Effector memory CD8-positive, alpha-beta T cell (primary cell): ENCODE results near the gene LPCAT4.
"Not testable (repeated sequence)": the region's sequence is repeated elsewhere in the genome, so short reads cannot be mapped to it uniquely, and the experiment has no call there.

Experiments
- ATAC-seq: fragments of 150-1000 bp; cut with Tn5 transposase; replicated peaks from 2 replicates; pipeline ENCODE4 v1.10.0; 2021; ENCODE audit warnings: mild to moderate bottlenecking, moderate library complexity
- DNase-seq, 3 experiments: peaks; one replicate each; pipeline ENCODE4 v3.0.0; 2021
- H3K27ac Mint-ChIP-seq, 2 donors: one replicate each; pipeline ENCODE4 v1.8.0; 2022; ENCODE audit warnings: mild to moderate bottlenecking in 2 of 2, mixed read lengths in 2 of 2, moderate library complexity in 2 of 2
- H3K27me3 Mint-ChIP-seq, 2 donors: one replicate each; pipeline ENCODE4 v1.8.0; 2022; ENCODE audit warnings: mixed read lengths in 2 of 2
- H3K36me3 Mint-ChIP-seq: one replicate; pipeline ENCODE4 v1.8.0; 2022; ENCODE audit warnings: mild to moderate bottlenecking, moderate library complexity, mixed read lengths; ENCODE audit not compliant: insufficient read depth
- H3K4me1 Mint-ChIP-seq, 2 donors: one replicate each; pipeline ENCODE4 v1.8.0; 2022; ENCODE audit warnings: low read depth in 2 of 2, mixed read lengths in 2 of 2
- H3K4me3 Mint-ChIP-seq, 2 donors: one replicate each; pipeline ENCODE4 v1.8.0; 2022; ENCODE audit warnings: mild to moderate bottlenecking in 2 of 2, mixed read lengths in 2 of 2, moderate library complexity in 2 of 2
- H3K9me3 Mint-ChIP-seq, 2 donors: one replicate each; pipeline ENCODE4 v1.8.0; 2022; ENCODE audit warnings: mixed read lengths in 2 of 2

LPCAT4 gene

GRCh38 chr15:34357653-34358052, 9.3 kb downstream of the LPCAT4 start:
- DNase-seq = no peak
- Mint-ChIP-seq H3K9me3 (no peaks in the 10 kb centered on the region), H3K36me3 (peaks cover 46% of the 10 kb centered on the region), H3K27me3 (no peaks in the 10 kb centered on the region), H3K27ac (no peak overlapping the region), H3K4me3 (no peak overlapping the region), H3K4me1 (peaks cover under 1% of the 10 kb centered on the region in 2 donors)
- ATAC-seq = no peak

- peaks cover 29% of the 10 kb centered on the region for H3K36me3 Mint-ChIP-seq
- no peak overlapping the region for H3K27ac Mint-ChIP-seq
These were observed 11.8 kb downstream of the LPCAT4 start for GRCh38 chr15:34355241-34355640.

GRCh38 chr15:34354286-34354685, 12.7 kb downstream of the LPCAT4 start:
- no peaks in the 10 kb centered on the region for H3K4me1 Mint-ChIP-seq
- H3K36me3 Mint-ChIP-seq = peaks cover 23% of the 10 kb centered on the region
- H3K27ac Mint-ChIP-seq = no peak overlapping the region
- no peak for DNase-seq
- H3K27me3 Mint-ChIP-seq = no peaks in the 10 kb centered on the region
- no peaks in the 10 kb centered on the region for H3K9me3 Mint-ChIP-seq
- H3K4me3 Mint-ChIP-seq = no peak overlapping the region
- ATAC-seq = no peak

More at GRCh38 chr15:34355241-34355640, 11.8 kb downstream of the LPCAT4 start:
- H3K4me1 Mint-ChIP-seq = no peaks in the 10 kb centered on the region
- ATAC-seq (no peak), DNase-seq (no peak)
- H3K9me3 Mint-ChIP-seq = no peaks in the 10 kb centered on the region
- no peaks in the 10 kb centered on the region for H3K27me3 Mint-ChIP-seq
- H3K4me3 Mint-ChIP-seq = no peak overlapping the region

- no peaks in the 10 kb centered on the region for H3K4me1 Mint-ChIP-seq
These were observed 13.4 kb downstream of the LPCAT4 start for GRCh38 chr15:34353627-34354026.

GRCh38 chr15:34352996-34353395, 14.0 kb downstream of the LPCAT4 start:
- not testable (repeated sequence) for DNase-seq, H3K9me3 Mint-ChIP-seq, ATAC-seq, H3K4me1 Mint-ChIP-seq, H3K4me3 Mint-ChIP-seq, H3K27me3 Mint-ChIP-seq, H3K27ac Mint-ChIP-seq
- H3K36me3 Mint-ChIP-seq = peaks cover 14% of the 10 kb centered on the region

More at GRCh38 chr15:34353627-34354026, 13.4 kb downstream of the LPCAT4 start:
- H3K36me3 Mint-ChIP-seq = peaks cover 20% of the 10 kb centered on the region
- no peaks in the 10 kb centered on the region for H3K27me3 Mint-ChIP-seq
- no peak for ATAC-seq
- no peak overlapping the region for H3K4me3 Mint-ChIP-seq
- DNase-seq = no peak
- H3K27ac Mint-ChIP-seq = no peak overlapping the region
- no peaks in the 10 kb centered on the region for H3K9me3 Mint-ChIP-seq

GRCh38 chr15:34349769-34350168, 17.2 kb downstream of the LPCAT4 start:
- DNase-seq (no peak), ATAC-seq (no peak)
- H3K4me1 Mint-ChIP-seq = no peaks in the 10 kb centered on the region
- H3K36me3 Mint-ChIP-seq = peaks cover 8% of the 10 kb centered on the region
- no peaks in the 10 kb centered on the region for H3K9me3 Mint-ChIP-seq
- no peak overlapping the region for H3K4me3 Mint-ChIP-seq
- H3K27ac Mint-ChIP-seq = no peak overlapping the region
- H3K27me3 Mint-ChIP-seq = no peaks in the 10 kb centered on the region

GRCh38 chr15:34348735-34349300, 18.2 kb downstream of the LPCAT4 start:
- ATAC-seq (no peak), DNase-seq (no peak)
- Mint-ChIP-seq H3K4me3 (no peak overlapping the region), H3K36me3 (peaks cover 9% of the 10 kb centered on the region), H3K27ac (no peak overlapping the region), H3K27me3 (no peaks in the 10 kb centered on the region), H3K4me1 (no peaks in the 10 kb centered on the region), H3K9me3 (no peaks in the 10 kb centered on the region)

- H3K4me3 Mint-ChIP-seq = no peak overlapping the region
- DNase-seq = no peak
- H3K27ac Mint-ChIP-seq = peak overlapping the region in 1 of 2 donors; percentile 12
- peaks cover 9% of the 10 kb centered on the region for H3K36me3 Mint-ChIP-seq
- H3K4me1 Mint-ChIP-seq = no peaks in the 10 kb centered on the region
- no peak for ATAC-seq
- no peaks in the 10 kb centered on the region for H3K27me3 Mint-ChIP-seq
- no peaks in the 10 kb centered on the region for H3K9me3 Mint-ChIP-seq
These were observed 18.9 kb downstream of the LPCAT4 start for GRCh38 chr15:34347951-34348638.

GRCh38 chr15:34342737-34343575, 24.0 kb downstream of the LPCAT4 start, which contains the start of the genes NOP10 and NUTM1:
Gene NOP10, minus strand, starts transcription at chr15:34343136. Its CDS starts 63 bp downstream, at chr15:34343073.
Gene NUTM1, plus strand, starts transcription at chr15:34343315. Its CDS starts 382 bp downstream, at chr15:34343697.
- Mint-ChIP-seq H3K27me3 (no peaks in the 10 kb centered on the region), H3K9me3 (no peaks in the 10 kb centered on the region), H3K36me3 (peaks cover 25% of the 10 kb centered on the region), H3K4me1 (peaks cover 4 to 16% of the 10 kb centered on the region in 2 donors), H3K4me3 (no peak within 1 kb of the TSS), H3K27ac (peak within 1 kb of the TSS in 1 of 2 donors; percentile 67)
- ATAC-seq (peak; percentile 91), DNase-seq (peak; percentile 91 to 93 (median 93))

GRCh38 chr15:34342213-34342736, 24.7 kb downstream of the LPCAT4 start:
- not testable (repeated sequence) for H3K9me3 Mint-ChIP-seq, H3K27me3 Mint-ChIP-seq, H3K4me3 Mint-ChIP-seq, DNase-seq, ATAC-seq
- peaks cover 4 to 16% of the 10 kb centered on the region in 2 donors for H3K4me1 Mint-ChIP-seq
- H3K27ac Mint-ChIP-seq = peak overlapping the region in 1 of 2 donors; percentile 67
- H3K36me3 Mint-ChIP-seq = peaks cover 28% of the 10 kb centered on the region

GRCh38 chr15:34341381-34342212, 25.4 kb downstream of the LPCAT4 start:
- Mint-ChIP-seq H3K36me3 (peaks cover 35% of the 10 kb centered on the region), H3K4me3 (peak overlapping the region in 1 of 2 donors; percentile 8)

GRCh38 chr15:34339946-34340345, 27.1 kb downstream of the LPCAT4 start:
- Mint-ChIP-seq H3K4me1 (peaks cover 22 to 36% of the 10 kb centered on the region in 2 donors), H3K27ac (no peak overlapping the region), H3K27me3 (no peaks in the 10 kb centered on the region), H3K4me3 (no peak overlapping the region), H3K9me3 (no peaks in the 10 kb centered on the region), H3K36me3 (peaks cover 35% of the 10 kb centered on the region)
- no peak for ATAC-seq
- DNase-seq = no peak

More at GRCh38 chr15:34341381-34342212, 25.4 kb downstream of the LPCAT4 start:
- Mint-ChIP-seq H3K27ac (peak overlapping the region in 1 of 2 donors; percentile 67), H3K4me1 (peaks cover 10 to 21% of the 10 kb centered on the region in 2 donors), H3K9me3 (no peaks in the 10 kb centered on the region), H3K27me3 (no peaks in the 10 kb centered on the region)
- DNase-seq (no peak), ATAC-seq (no peak)
